ENCODE data around the gene DSG2.
"Not testable (repeated sequence)": the region's sequence is repeated elsewhere in the genome, so short reads cannot be mapped to it uniquely, and the experiment has no call there.

Gene DSG2

DNA sequence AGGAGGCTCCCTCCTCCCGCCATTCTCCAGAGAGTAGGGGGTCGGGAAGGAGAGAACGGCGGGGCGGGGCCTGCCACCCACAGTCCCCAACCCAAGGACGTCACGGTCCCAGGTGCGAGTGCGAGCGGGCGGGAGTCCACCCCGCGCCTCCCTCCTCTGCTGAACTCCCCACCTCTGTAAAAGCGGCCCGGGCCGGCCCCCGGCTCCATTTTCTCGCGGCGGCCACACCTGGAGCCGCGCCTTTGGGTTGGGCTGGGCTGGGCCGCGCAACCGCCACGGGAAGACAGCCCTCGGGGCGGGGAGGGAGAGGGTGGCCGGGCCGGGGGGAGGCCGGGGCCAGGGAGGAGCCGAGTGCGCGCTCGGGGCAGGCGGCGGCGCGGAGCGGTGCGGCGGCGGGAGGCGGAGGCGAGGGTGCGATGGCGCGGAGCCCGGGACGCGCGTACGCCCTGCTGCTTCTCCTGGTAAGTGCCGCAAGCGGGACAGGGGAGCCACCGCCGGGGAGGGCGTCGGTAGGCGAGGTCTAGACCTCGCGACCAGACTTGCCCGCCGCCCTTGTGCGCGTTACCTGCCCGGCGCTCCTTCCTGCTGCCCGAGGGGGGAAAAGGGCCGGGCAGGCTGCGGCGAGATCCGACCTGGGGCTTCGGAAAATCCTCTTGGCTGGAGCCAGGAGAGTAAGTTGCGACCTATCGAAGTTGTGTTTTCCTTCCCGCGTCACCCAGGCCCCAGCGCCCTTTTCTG, at the start of gene DSG2:
Gene DSG2 (plus strand): TSS at position 342 of the 738 bp plus-strand sequence. CDS start 75 bp downstream, at position 417.
- DNase-seq (ENCODE audit: low read depth), result no peak

DNA sequence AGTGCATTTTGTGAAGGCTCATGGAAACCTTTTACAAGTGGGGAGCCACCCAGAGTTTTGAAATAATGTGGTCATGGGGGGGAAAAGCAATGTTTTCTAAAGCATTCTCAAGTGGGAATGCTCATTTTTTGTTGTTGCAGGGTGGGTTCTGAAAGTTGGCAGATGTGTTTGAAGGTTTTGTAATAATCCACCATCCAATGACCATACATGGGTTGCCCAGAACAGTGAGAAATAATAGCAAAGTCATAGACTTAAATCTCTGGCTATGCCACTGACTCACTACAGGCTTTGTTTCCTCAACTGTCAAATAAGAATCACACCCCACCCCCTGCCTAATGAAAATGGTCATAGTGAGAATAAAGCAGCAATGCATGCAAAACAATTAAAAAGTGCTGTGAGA, 47.6 kb upstream of the DSG2 start:
- no peak for DNase-seq (ENCODE audit: low read depth)

DNA sequence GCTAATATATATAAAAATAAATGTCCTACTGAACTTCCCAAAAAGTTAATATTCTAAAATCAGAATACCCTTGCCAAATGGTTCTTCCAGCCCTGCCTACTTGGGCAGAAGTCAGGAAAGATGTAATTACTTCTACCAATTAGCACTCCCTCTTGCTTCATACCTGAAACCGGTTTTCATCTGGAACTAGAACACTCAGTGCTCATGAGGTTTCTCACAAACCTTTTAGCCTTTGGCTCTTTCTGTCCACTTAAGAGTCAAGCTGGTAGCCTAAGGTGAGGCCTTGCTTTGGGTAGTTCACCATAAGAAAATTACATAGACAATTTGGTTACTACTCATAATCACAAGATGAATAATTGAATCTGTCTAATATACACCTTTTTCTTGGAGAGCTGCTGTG, 46.4 kb upstream of the DSG2 start:
- no peak for DNase-seq (ENCODE audit: low read depth)

DNA sequence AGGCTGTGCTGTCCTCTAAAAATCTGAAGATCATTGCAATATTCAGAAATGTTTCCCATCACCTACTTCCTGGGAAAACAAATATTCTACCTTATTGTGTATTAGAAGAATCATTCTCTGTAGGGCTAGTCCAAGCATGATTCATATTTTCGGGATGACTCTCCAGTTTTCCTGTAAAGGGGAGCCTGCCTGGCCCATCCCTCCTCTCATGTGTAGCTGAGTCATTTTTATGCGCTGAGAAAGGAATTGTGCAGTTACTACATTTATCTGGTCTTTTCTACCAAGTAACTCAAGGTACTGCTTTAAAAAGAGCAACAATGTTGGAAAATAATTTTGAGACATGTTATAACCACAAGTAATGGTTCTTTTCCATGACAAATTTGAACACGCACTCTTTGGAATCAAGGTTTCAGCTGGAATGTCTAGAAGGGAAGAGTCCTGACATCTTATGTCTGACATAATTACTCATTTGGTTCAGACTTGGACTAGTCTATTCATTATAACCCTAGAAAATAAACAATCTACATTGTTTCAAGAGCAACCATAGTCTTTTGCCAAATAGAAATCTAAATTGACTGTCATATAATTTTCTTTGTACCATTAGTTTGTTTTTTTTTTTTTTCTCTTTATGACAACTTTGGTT, 43.8 kb upstream of the DSG2 start:
- peak; percentile 67 for DNase-seq (ENCODE audit: low read depth)

DNA sequence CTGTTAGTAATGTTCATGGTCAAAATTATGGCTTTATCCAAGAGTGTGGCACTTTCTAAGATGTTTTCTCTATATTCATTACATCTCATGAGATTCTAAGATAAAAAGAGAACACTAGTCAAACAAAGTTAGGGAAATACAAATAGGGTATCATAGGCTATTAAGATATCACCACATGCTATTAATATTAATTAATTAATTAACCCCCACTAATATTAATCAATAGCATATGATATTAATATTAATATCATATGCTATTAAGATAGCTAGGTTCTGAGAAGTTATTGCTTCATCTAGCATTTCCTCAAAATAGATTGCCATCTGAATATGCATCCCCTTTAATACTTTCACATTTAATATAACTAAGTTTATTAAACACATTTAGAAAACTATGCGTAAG, 28.3 kb upstream of the DSG2 start:
- no peak for DNase-seq (ENCODE audit: low read depth)

DNA sequence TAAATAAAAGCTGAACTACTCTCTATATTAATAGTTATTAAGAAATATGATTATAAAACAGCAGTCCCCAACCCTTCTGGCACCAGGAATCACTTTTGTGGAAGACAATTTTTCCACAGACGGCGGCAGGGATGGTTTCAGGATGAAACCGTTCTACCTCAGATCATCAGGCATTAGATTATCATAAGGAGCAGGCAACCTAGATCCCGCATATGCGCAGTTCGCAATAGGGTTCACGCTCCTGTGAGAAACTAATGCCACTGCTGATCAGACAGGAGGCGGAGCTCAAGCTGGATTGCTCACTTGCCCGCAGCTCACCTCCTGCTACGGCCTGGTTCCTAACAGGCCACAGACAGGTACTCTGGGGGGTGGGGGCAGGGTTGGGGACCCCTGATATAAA, 19.3 kb upstream of the DSG2 start:
- DNase-seq (ENCODE audit: low read depth), result no peak

DNA sequence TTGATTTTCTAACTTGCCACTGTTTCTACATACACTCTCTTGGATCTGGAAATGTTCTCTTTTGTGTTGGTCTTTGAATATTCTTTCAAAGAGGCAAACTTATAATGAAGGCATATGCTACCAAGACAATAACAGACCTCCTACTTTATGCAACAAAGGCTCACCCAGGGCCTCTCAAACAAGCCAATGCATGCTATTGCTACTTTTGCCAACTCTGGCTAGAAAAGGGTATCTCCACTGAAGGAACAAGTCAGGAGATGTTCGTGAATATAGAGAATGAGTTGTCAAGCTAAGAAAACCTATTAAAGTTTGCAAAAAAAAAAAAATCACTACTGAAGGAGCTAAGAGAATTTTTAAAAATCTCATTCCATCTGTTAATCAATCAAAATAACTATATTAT, 15.9 kb upstream of the DSG2 start:
- DNase-seq (ENCODE audit: low read depth), result no peak

DNA sequence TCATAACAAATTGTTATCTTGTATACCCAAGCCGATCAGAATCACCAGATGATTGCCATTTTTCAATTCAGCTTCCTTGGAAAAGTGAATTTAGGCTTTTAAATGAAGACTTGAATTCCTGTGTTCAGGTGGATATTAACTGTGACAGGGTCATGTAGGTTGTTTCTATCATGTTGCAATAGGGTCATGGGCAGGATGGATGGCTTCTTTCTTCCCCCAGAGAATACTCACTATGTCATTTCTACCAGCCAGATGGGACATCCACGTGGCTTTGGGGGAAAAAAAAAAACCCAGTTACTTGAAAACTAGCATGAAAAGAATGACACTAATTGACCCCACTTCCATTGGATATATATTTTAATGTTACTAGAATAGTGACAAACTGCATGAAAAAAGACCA, 14.6 kb upstream of the DSG2 start:
- DNase-seq (ENCODE audit: low read depth), result no peak

DNA sequence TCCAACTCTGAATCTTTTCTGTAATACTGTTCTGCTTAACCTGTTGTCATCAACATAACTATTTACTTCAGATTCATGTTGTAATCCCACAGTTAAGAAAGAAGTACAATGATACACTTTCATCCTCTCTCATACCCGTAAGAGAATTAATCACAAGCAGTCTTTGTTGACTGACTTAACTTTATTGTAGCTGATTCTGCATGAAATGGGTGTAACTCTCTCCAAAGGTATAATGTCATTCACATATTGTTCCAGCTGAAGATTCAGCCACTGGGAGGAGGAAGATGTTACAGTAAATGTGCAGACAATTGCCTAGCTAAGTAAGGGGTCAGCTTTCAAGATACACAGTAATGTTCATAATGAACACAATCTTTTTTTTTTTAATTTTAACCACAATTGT, 13.5 kb upstream of the DSG2 start:
- DNase-seq (ENCODE audit: low read depth), result no peak

DNA sequence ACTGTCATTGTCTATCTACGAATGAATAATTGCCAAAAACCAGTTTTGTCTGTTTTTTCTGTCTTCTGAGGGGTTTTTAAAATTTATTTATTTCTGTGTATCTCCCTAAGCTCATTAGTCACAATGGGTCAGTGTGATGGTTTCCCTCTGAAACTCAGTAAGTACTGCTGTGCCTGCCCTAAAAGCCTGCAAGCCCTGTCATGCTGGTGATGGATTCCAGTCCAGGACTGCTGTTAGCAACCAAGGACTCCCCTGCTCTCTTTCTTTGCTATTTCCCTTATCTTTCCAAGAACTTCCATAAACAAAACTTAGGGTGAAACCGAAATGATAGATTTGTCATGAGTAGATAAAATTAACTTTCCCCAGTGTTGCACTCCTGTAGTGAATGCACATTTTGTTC, 11.8 kb upstream of the DSG2 start:
- DNase-seq (ENCODE audit: low read depth), result no peak

DNA sequence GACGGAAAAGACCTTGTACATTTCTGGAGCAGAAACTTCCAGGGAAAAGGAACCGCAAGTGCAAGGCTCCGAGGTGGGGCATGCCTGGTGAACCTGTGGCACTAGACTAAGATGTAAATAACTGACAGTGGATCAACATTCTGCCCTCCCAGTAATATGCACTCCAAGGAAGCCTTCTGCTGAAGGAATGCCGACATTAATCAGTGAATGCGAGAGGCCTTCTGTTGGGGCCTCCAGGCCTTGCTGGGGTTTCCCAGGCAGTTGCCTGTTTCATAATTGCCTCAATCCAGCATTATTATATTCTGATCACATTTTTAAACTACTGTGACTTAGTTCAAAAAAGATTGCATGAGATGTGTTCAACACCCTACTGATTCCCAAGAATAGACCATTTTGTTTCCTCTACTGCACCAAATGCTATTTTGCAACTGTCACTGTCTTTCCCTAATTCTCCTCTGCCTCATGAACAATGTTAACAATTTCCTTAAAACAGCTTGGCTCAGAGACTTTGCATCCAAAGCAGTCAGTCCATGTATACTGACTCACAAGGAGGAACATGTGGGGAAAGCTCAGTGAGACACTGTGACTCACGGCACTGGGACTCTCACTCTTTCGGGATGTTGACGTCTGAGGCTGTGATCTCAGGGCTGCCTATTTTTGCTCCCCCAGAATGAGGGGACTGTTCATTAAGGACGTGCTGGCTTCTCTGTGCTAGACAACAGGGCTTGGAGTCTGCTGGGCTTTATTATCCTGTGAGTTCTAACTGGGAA, 10.5 kb upstream of the DSG2 start:
- DNase-seq (ENCODE audit: low read depth), result peak; percentile 81

DNA sequence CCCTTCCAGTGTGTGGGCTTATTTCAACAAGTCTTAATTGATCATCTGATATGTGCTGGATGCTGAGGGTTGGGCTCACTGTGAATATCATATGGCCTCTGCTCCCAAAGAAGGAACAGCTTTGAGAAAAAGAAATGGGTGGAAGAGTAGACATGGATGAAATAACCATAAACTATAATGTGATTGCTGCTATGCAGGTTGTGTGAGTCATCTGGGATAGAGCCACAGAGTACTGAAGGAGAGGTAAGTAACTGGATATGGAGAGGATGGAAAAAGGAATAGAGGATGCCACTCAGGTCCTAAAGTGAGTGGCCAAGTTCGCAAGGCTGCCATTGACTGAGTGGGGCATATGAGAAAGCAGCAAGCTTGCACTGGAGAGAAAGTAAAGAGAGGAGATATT, 8.7 kb upstream of the DSG2 start:
- DNase-seq (ENCODE audit: low read depth), result no peak

DNA sequence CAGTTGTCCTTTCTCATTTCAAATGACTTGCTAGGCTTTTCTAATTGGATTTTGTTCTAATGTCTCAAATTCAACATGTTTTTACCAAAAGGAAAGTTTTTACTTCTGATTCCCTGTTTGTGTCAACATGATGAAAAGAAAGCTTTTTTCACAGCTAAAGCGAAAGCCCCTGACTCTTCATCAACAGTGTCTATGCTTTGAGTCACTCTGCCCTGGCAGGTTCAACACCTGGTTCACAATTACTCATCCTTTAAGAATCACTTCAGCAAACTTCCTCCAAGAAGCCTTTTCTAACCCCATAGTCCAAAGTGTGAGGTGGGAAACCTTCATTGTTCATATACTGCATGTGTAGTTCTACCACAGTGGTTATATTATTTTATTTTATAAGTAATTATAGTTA, 7.6 kb upstream of the DSG2 start:
- DNase-seq (ENCODE audit: low read depth), result no peak

DNA sequence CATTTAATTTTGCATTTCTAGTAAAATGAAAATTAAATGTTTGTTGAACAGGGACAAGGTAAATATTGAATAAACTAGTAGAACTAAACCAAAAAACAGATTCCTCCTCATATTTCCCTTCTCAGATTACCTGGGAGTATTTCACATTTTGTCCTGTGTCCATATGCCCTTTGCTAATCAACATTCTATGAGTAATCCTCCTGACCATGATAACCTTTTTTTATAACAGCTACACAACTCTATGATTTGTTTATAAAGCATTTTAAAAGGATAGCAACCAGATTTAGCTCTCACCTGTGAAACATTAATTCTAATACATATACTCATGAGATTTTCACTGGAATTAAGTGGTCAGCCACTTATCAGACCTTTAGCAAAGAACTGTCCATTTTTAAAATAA, 7.1 kb upstream of the DSG2 start:
- no peak for DNase-seq (ENCODE audit: low read depth)

DNA sequence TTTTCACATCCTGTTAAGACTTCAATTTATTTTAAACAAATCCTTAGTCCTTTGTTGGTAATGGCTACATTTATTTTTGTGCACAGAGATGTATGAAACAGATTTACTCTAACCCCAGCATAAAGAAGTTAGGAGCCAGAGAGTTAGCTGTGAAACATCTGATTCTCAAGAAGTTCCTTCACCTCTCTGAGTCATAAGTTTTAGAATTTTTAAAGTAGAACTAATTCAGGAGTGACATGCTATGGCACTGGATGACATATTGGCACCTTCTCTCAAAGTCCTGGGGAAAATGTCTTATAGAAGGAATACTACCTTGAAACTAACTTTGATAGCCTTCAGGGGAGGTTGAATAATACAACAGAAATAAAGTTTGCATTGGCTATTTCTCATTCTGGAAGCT, 6.4 kb upstream of the DSG2 start:
- DNase-seq (ENCODE audit: low read depth), result no peak

DNA sequence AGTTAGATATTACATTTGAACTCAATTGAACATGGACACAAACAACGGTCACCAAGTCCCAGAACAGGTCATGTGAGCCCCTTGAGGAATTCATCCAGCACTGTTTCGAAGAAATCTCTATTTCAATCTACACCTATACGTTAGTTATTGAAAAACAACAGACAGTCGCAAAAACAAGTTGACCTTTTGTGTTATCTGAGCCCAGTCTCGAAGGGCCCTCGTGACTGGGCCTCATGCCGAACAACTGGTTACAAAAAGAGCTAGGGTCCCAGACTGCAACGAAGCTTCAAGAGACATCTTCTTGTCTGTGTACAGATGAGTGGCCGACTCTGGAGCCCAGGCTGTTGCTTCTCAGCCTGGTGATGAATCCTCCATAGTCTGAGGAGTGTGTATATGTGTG, 5.3 kb upstream of the DSG2 start:
- no peak for DNase-seq (ENCODE audit: low read depth)

DNA sequence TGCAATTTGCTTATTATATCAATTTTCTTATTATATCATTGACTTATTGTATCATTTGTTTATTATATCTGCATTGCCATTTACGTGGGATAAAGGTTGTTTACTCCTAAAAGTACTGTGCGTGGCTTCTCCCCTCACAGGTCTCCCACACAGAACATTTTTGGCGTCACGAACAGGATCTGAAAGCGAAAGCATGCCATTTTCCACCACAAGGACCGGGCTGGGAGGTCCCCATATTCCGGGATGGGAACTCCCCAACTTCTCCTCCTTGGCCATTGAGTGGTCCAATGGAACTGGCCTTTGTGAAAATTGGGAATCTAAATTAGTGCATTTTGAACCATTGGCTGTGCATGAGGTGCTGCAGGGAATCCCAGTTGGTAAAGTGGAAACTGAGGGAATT, 4.8 kb upstream of the DSG2 start:
- DNase-seq (ENCODE audit: low read depth), result no peak

DNA sequence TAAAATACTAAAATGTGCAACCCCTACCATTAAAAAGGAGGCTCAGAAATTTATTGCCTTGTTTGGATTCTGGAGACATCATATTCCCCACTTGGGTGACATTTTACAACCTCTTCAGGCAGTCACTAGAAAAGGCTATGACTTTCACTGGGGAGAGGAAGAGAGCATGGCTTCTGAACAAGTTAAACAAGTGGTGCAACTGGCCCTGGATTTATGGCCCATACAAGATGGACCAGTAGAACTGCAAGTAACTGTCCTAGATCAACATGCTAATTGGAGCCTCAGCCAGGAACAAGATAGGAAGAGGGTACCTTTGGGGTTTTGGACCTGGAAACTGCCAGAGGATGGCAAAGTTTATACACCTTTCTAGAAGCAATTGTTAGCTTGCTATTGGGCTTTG, 4.0 kb upstream of the DSG2 start:
- no peak for DNase-seq (ENCODE audit: low read depth)

DNA sequence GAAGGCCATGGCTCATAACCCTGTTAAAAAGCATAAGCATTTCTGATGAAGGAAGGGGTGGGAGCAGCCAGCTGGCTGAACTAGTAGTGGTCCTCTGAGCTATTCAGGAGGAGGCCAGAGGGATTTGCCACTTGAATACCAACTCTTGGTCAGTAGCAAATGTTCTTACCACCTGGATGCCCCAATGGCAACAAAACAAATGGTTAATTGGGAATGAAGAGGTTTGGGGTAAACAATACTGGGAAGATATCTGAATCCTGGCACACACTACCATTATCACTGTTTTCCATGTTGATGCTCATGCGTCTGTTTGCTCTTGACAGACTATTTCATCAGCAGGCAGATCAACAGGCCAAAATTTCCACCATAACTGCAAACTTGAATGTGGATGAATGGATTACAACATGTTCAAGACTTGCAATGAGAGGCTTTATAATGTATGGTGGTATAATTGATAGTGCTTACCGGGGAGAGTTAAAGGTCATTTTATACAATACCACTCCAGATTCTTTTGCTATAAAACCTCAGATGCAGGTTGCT, 3.2 kb upstream of the DSG2 start:
- not testable (repeated sequence) for DNase-seq (ENCODE audit: low read depth)

DNA sequence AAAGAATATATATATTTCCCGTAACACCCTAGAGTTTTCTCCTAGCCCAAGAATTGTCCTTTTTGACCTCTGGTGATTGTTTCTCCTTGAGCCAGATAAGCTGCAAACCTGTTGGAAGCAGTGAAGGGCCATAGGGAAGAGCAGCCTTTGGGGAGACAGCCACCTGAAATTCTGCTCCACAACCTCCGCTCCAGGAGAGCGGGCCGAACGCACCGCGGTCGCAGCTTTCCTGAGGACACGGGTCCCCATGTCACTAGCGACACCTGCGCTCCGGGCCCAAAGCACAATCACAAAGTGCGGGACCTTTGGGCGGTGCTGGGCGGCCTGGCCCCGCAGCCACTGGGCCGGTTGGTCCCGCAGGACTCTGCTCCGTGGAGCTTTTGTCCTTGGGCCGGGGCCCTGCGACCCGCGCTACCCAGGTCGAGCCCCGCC, 557 bp upstream of the DSG2 start:
- no peak for DNase-seq (ENCODE audit: low read depth)

DNA sequence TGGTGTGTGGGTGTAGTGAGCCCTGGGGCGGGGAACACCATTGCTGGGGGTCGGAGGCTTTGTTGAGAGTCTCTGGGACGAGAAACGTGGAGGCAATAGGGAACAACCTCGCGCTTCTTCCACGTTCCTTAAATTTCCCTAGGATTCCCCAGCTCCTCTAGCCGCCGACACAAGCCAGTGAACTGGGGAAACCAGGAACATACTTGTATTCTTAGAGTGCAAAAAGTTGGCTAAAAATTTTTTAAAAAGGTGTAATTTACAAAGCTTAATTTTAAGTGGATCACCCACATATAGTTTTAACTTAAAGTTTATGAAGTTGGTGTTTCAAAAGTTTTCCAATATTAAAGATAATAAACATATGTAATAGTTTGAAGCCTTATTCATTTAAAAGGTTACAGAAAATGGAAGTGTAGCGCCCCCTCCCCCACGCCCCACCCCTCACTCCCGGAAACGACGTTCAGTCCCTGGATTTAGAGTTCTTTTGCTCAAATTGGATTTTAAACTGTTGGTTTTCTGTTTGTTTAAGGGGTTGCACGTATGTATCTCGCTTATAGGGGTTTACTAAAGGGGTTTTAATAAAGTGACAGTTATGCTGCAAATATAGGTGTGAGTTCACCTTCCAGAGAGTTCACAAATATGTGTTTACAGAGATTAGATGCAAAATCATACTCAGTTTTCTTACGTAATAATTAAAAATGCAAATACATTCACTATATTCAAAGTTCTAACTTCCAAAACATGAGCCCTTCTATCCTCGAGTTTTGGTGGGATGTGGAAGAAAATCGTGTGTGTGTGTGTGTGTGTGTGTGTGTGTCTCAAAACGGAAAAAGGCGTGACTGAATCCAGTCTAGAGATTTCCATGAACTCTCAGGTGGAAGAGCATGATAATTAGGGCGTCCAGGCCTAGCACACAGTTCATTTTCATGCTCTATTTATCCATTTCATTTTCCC, 872 bp downstream of the DSG2 start:
- no peak for DNase-seq (ENCODE audit: low read depth)
